Measurements from ENCODE around the gene SP140L. TPM values are rescaled to one million over a fixed set of nuclear protein-coding genes. Genes with fewer than 3 reads are reported as not detected.

SP140L gene
- total and polyA plus RNA-seq, 10 of the 15 experiments (the other 5 are each of a cell fraction or from before 2014, with no cell fraction given) = 4.7 to 28.6 (median 15.0) TPM

GRCh38 chr2:230413479-230413878 is 86.5 kb downstream of the SP140L start (continued):
- TF ChIP-seq E2F8 (IDR thresholded peaks at IDR 0.05; ENCODE audit: low read depth, partially characterized antibody) = no peak
- TF ChIP-seq SMC3 (IDR thresholded peaks at IDR 0.05; ENCODE audit: borderline replicate concordance, low read length) = no peak
- TF ChIP-seq ATF3 (IDR thresholded peaks at IDR 0.05; ENCODE audit: borderline replicate concordance, extremely low read depth, low read depth, low read length) = no peak
- TF ChIP-seq NKRF (conservative IDR thresholded peaks at IDR 0.05) = no peak
- no peak for TF ChIP-seq POU2F2 (IDR thresholded peaks at IDR 0.05; ENCODE audit: borderline replicate concordance, low read depth, low read length)
- peak; percentile 84 for TF ChIP-seq NFYB (IDR thresholded peaks at IDR 0.05; ENCODE audit: insufficient read depth, low read depth, low read length)
- peak; percentile 11; the same call in 1 of the 2 replicates for TF ChIP-seq PKNOX1 (IDR thresholded peaks at IDR 0.05)
- TF ChIP-seq GABPA (IDR thresholded peaks at IDR 0.05; ENCODE audit: low read depth) = no peak
- no peak for TF ChIP-seq HCFC1 (IDR thresholded peaks at IDR 0.05; ENCODE audit: low read length)
- TF ChIP-seq RAD51 (IDR thresholded peaks at IDR 0.05) = no peak

Measured in GM12878 (cell line).